ENCODE results near the gene ZDHHC4. TPM values are rescaled to one million over a fixed set of nuclear protein-coding genes. Genes with fewer than 3 reads are reported as not detected.
A peak's percentile ranks its signal among the peaks of the same experiment; 100 is the strongest.

The ZDHHC4 gene
- polyA plus RNA-seq, 2 of the 4 experiments (the other 2 are of a cell fraction), result 42.8 to 118 TPM

- ChIA-PET CTCF (no interaction called here), POLR2A (no interaction called here)
- FAIRE-seq (no peak), ATAC-seq (peak in 1 of 2 experiments; percentile 25; a peak in 2 of 6 replicates), DNase-seq (ENCODE audit: low read depth in 1 of 2, low spot score in 1 of 2) (no peak)
- WGBS (ENCODE audit: missing lambda C conversion rate), result 38% methylated on average over 2 of the region's 2 CpGs
- H3K4me3 ChIP-seq, result no peak overlapping the region
- TF ChIP-seq CHD2 (IDR thresholded peaks at IDR 0.05; ENCODE audit: low read length, partially characterized antibody) (no peak), CTCF (IDR thresholded peaks at IDR 0.05) (no peak), E2F6 (IDR thresholded peaks at IDR 0.05; ENCODE audit: borderline replicate concordance, low read depth) (no peak), FOSL2 (IDR thresholded peaks at IDR 0.05) (no peak), FOSL2 (CRISPR knock-in tag; IDR thresholded peaks at IDR 0.05) (no peak)
- no peaks in the 10 kb centered on the region for H3K9me3 ChIP-seq
- no peak overlapping the region for H3K4me2 ChIP-seq
- H3K4me1 ChIP-seq, result no peaks in the 10 kb centered on the region
- no peak overlapping the region for H3K27ac ChIP-seq
Observed at GRCh38 chr7:6613706-6614105, 36.5 kb downstream of the ZDHHC4 start.

- FAIRE-seq (no peak), DNase-seq (ENCODE audit: low read depth in 1 of 2, low spot score in 1 of 2) (no peak), ATAC-seq (peak; percentile 39 to 45; a peak in 5 of 6 replicates)
- ChIA-PET CTCF (no interaction called here), POLR2A (interaction anchor here (1.2 kb wide), 1 partner anchor 38 kb away, joined by 3 read pairs; the partner anchor contains the start of gene ZDHHC4)
- H3K27ac ChIP-seq, result peak within 1 kb of the TSS; percentile 68 to 90
- H3K4me1 ChIP-seq, result no peaks in the 10 kb centered on the region
- H3K4me2 ChIP-seq, result peak within 1 kb of the TSS; percentile 94
- H3K4me3 ChIP-seq, result peak within 1 kb of the TSS; percentile 64
- no peak for TF ChIP-seq ZNF302 (CRISPR knock-in tag; IDR thresholded peaks at IDR 0.05)
- no peak for TF ChIP-seq PBX3 (IDR thresholded peaks at IDR 0.05)
- no peak for TF ChIP-seq ZSCAN20 (CRISPR knock-in tag; IDR thresholded peaks at IDR 0.05)
- TF ChIP-seq CEBPB (IDR thresholded peaks at IDR 0.05), result no peak
- TF ChIP-seq EP300 (IDR thresholded peaks at IDR 0.05), result no peak
- TF ChIP-seq POLR2AphosphoS2 (conservative IDR thresholded peaks at IDR 0.05; ENCODE audit: low read length), result no peak
- no peak for TF ChIP-seq FOSB (CRISPR knock-in tag; IDR thresholded peaks at IDR 0.05)
- no peak for TF ChIP-seq CHD4 (IDR thresholded peaks at IDR 0.05; ENCODE audit: borderline replicate concordance)
- no peak for TF ChIP-seq MAZ (IDR thresholded peaks at IDR 0.05; ENCODE audit: borderline replicate concordance, low read depth, low read length)
- TF ChIP-seq CHD2 (IDR thresholded peaks at IDR 0.05; ENCODE audit: low read length, partially characterized antibody), result no peak
- TF ChIP-seq BHLHE40 (IDR thresholded peaks at IDR 0.05; ENCODE audit: low read depth, low read length), result no peak
- TF ChIP-seq MAX (IDR thresholded peaks at IDR 0.05), result no peak
- TF ChIP-seq NPAS2 (CRISPR knock-in tag; IDR thresholded peaks at IDR 0.05; ENCODE audit: borderline replicate concordance), result no peak
- TF ChIP-seq SREBF2 (IDR thresholded peaks at IDR 0.05), result no peak
- H3K9me3 ChIP-seq, result no peaks in the 10 kb centered on the region
- 66% methylated on average over 5 of the region's 91 CpGs for WGBS (ENCODE audit: missing lambda C conversion rate)
Observed at GRCh38 chr7:6614953-6615722, 37.9 kb downstream of the ZDHHC4 start, which contains the start of gene ZNF853. Gene ZNF853, plus strand, starts transcription at chr7:6615610. Its CDS starts 565 bp downstream, at chr7:6616175.

Measured in A549 (cell line).